Keratinocyte (primary cell): ENCODE measurements around the gene ABCG1.

ENCODE experiments used
- CTCF ChIP-seq, 3 experiments: IDR thresholded peaks in 1 of 3; conservative IDR thresholded peaks in 1 of 3; optimal IDR thresholded peaks in 1 of 3; 2 replicates in 2 of 3; 3 replicates in 1 of 3; pipeline versions ENCODE3 to v1.5.1; 2011; ENCODE audit warnings: low read length in 3 of 3, mild to moderate bottlenecking in 3 of 3, moderate library complexity in 2 of 3, control low read depth in 1 of 3, inconsistent platforms in 1 of 3; ENCODE audit not compliant: insufficient read depth in 2 of 3; ENCODE audit errors: extremely low read depth in 1 of 3
- EZH2 ChIP-seq: IDR thresholded peaks from one replicate; pipeline ENCODE4 v1.6.1; 2012; ENCODE audit warnings: inconsistent platforms, mild to moderate bottlenecking, low read length, moderate library complexity

GRCh38 chr21:42239556-42239955 lies 20.6 kb downstream of the ABCG1 start:
- no peak for TF ChIP-seq EZH2
- no peak for TF ChIP-seq CTCF (optimal IDR thresholded peaks at IDR 0.05 in 1 of 3, IDR thresholded peaks at IDR 0.05 in 1 of 3, conservative IDR thresholded peaks at IDR 0.05 in 1 of 3; ENCODE audit: extremely low read depth in 1 of 3, insufficient read depth in 2 of 3, low read length in 3 of 3)
